C4-2B (cell line): Measurements from ENCODE around the gene LIG1.

ENCODE experiments used
- CTCF ChIP-seq: fragments of 450-650 bp; conservative IDR thresholded peaks from 2 replicates; pipeline ENCODE4 v1.5.1; 2017; ENCODE audit warnings: mild to moderate bottlenecking
- ZFX ChIP-seq: fragments of 450-650 bp; IDR thresholded peaks from 2 replicates; pipeline ENCODE4 v1.6.1; 2017

GRCh38 chr19:48210005-48210404 is 39.9 kb upstream of the LIG1 start:
- TF ChIP-seq CTCF (no peak), ZFX (no peak)
